ENCODE measurements around the gene SMS. TPM values are rescaled to one million over a fixed set of nuclear protein-coding genes. Genes with fewer than 3 reads are reported as not detected.

SMS gene
- total RNA-seq, 1 donor: 190 TPM

DNA sequence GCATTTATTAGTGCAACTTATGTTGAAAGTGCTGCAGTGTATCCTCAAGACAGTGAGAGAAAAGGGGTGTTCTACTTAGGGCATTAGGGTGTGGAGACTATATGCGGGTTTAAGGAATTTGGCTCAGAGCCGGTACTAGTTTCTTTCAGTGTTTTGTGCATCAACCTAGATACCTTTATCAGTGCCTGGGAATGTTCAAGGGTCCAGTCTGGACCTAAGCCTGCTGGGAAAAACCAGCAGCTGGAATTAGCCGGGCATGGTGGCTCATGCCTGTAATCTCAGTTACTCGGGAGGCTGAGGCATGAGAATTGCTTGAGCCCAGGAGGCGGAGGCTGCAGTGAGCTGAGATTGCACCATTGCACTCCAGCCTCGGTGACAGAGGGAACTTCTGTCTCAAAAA lies 99.0 kb downstream of the SMS start:
- H3K4me3 ChIP-seq (ENCODE audit: low read depth, low read length): no peak overlapping the region
- TF ChIP-seq CTCF (IDR thresholded peaks at IDR 0.05; ENCODE audit: insufficient read depth, low read depth, low read length): no peak
- no peak for DNase-seq (ENCODE audit: low read depth)

GRCh38 chrX:22040184-22040583 lies 99.7 kb downstream of the SMS start:
- no peak overlapping the region for H3K4me3 ChIP-seq (ENCODE audit: low read depth, low read length)
- no peak for DNase-seq (ENCODE audit: low read depth)
- no peak for TF ChIP-seq CTCF (IDR thresholded peaks at IDR 0.05; ENCODE audit: insufficient read depth, low read depth, low read length)

DNA sequence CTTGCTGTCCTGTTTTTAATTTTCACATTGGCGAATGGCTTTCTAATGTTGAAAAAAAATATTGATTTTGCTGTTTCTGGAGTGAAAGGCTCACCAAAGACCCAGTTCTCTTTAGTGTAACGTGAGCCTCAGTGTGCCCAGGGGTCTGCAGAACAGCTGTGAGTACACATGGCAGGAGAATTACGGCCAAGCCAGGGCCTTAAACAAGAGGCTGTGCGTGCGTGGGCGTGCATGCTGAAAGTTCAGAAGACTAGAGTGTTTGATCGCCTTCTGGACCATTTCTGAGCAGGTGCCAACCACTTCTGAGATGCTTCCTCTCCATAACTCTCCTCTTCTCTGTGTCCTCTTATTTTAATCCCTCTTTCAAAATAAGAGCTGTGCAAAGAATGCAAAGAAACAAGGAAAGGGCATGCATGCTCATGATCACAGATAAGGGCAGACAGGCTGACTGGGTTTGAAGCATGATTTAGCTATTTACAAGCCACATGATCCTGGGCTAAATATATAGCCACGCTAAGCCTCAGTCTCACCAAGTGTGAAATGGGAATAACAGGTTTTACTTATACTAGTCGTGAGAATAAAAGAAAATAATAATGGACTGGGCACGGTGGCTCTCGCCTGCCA lies 101.5 kb downstream of the SMS start:
- no peak overlapping the region for H3K4me3 ChIP-seq (ENCODE audit: low read depth, low read length)
- TF ChIP-seq CTCF (IDR thresholded peaks at IDR 0.05; ENCODE audit: insufficient read depth, low read depth, low read length): no peak
- no peak for DNase-seq (ENCODE audit: low read depth)

GRCh38 chrX:22043872-22044271 lies 103.4 kb downstream of the SMS start:
- no peak overlapping the region for H3K4me3 ChIP-seq (ENCODE audit: low read depth, low read length)
- DNase-seq (ENCODE audit: low read depth): no peak
- no peak for TF ChIP-seq CTCF (IDR thresholded peaks at IDR 0.05; ENCODE audit: insufficient read depth, low read depth, low read length)

Other genes starting within 250 kb of the SMS start
- not detected in 2 replicates for gene SMPX, start 182.6 kb upstream of the SMS start, total RNA-seq
- 9.7 and 11.2 TPM in 2 replicates for gene MBTPS2, start 101.1 kb upstream of the SMS start, total RNA-seq
- 1.6 and 1.7 TPM in 2 replicates for gene YY2, start 84.7 kb upstream of the SMS start, total RNA-seq
- 0.43 and 0.97 TPM in 2 replicates for gene PHEX, start 91.6 kb downstream of the SMS start, total RNA-seq